ENCODE results near the gene GDI1. TPM values are rescaled to one million over a fixed set of nuclear protein-coding genes. Genes with fewer than 3 reads are reported as not detected.

GDI1 gene
- total and polyA plus RNA-seq, 9 of the 15 experiments (the other 6 are each of a cell fraction or from before 2014, with no cell fraction given): 0.97 to 82.6 (median 37.5) TPM

GRCh38 chrX:154398668-154399526, 38.1 kb upstream of the GDI1 start:
- FAIRE-seq (peak; percentile 23), ATAC-seq (peak; percentile 27), DNase-seq (ENCODE audit: extremely low read depth in 1 of 4, low spot score in 3 of 4) (peak; percentile 35 to 92 (median 48))
- peaks cover 13% of the 10 kb centered on the region for H4K20me1 ChIP-seq (replicated peaks; ENCODE audit: control insufficient read depth, insufficient read depth, low read length)
- no peaks in the 10 kb centered on the region; the same call in 1 of the 2 replicates for H3K9me3 ChIP-seq (replicated peaks; ENCODE audit: control insufficient read depth, insufficient read depth, low read depth, low read length)
- no peaks in the 10 kb centered on the region for H3K27me3 ChIP-seq (ENCODE audit: control insufficient read depth in 2 of 2, insufficient read depth in 2 of 2, low read length in 2 of 2)
- ChIA-PET CTCF (ENCODE audit: low intra/inter-chr PET ratio) (interaction anchor here (3.3 kb wide), 1 partner anchor 136 kb away, joined by 17 read pairs; no protein-coding TSS in a partner anchor), POLR2A (interaction anchor here (0.5 to 6.0 kb wide), 26 partner anchors 11 to 145 kb away, joined by 3 to 85 read pairs (median 5); partner anchors contain the start of genes ATP6AP1, DNASE1L1, EMD and FAM50A)
- in situ Hi-C loops (cut with MboI) (no loop called here), intact Hi-C loops (cut with micrococcal nuclease) (loop anchor here (5.0 kb wide), 1 partner anchor 88 kb away; the partner anchor contains the start of gene UBL4A)
- WGBS (ENCODE audit: insufficient coverage, low coverage, missing lambda C conversion rate): under 1% methylated on average over 46 of the region's 49 CpGs
- H3K4me1 ChIP-seq (replicated peaks in 1 of 2; ENCODE audit: control insufficient read depth in 2 of 2, insufficient read depth in 2 of 2, low read length in 2 of 2): peaks cover 5 to 18% of the 10 kb centered on the region in 2 experiments; a peak in 3 of 5 replicates
- H3K79me2 ChIP-seq (ENCODE audit: control insufficient read depth, insufficient read depth, low read length): peaks cover 42% of the 10 kb centered on the region
- peaks cover 35% of the 10 kb centered on the region for H3K36me3 ChIP-seq (ENCODE audit: control insufficient read depth, insufficient read depth, low read length)
- no peak overlapping the region for H2AFZ ChIP-seq (ENCODE audit: low read depth, low read length)
- BruUV-seq (replicated peaks): TSS peak; percentile 83
- no peaks in the 10 kb centered on the region for H3K9me1 ChIP-seq (ENCODE audit: control insufficient read depth, insufficient read depth, low read length)
- H3K4me3 ChIP-seq: peak overlapping the region; percentile 64
- H3K9ac ChIP-seq (ENCODE audit: insufficient read depth in 1 of 2, low read depth in 2 of 2, low read length in 2 of 2): peak overlapping the region; percentile 95 to 98
- peak overlapping the region; percentile 97 for H3K27ac ChIP-seq (ENCODE audit: extremely low read depth, low read depth, low read length)
- H3K4me2 ChIP-seq (ENCODE audit: insufficient read depth, low read length): peak overlapping the region; percentile 97
- TF ChIP-seq SNRNP70 (optimal IDR thresholded peaks at IDR 0.05; ENCODE audit: low read depth, low read length): peak; percentile 77
- TF ChIP-seq NBN (IDR thresholded peaks at IDR 0.05; ENCODE audit: low read depth): no peak
- 0 out of 2 replicates have a peak, but pooled peaks have one; percentile 13 for TF ChIP-seq THRB (CRISPR knock-in tag; conservative IDR thresholded peaks at IDR 0.05)
- TF ChIP-seq THRAP3 (IDR thresholded peaks at IDR 0.05; ENCODE audit: borderline replicate concordance): no peak
- peak; percentile 3; the same call in 1 of the 2 replicates for TF ChIP-seq NCOR1 (IDR thresholded peaks at IDR 0.05)
- TF ChIP-seq ZNF639 (CRISPR knock-in tag; conservative IDR thresholded peaks at IDR 0.05 in 1 of 2, IDR thresholded peaks at IDR 0.05 in 1 of 2): peak in 1 of 2 experiments; percentile 2; a peak in 1 of 4 replicates
- TF ChIP-seq, protein P1, sequence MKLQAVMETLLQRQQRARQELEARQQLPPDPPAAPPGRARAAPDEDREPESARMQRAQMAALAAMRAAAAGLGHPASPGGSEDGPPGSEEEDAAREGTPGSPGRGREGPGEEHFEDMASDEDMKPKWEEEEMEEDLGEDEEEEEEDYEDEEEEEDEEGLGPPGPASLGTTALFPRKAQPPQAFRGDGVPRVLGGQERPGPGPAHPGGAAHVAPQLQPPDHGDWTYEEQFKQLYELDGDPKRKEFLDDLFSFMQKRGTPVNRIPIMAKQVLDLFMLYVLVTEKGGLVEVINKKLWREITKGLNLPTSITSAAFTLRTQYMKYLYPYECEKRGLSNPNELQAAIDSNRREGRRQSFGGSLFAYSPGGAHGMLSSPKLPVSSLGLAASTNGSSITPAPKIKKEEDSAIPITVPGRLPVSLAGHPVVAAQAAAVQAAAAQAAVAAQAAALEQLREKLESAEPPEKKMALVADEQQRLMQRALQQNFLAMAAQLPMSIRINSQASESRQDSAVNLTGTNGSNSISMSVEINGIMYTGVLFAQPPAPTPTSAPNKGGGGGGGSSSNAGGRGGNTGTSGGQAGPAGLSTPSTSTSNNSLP (IDR thresholded peaks at IDR 0.05; ENCODE audit: borderline replicate concordance, low read depth, low read length): 0 out of 2 replicates have a peak, but pooled peaks have one; percentile 3
- TF ChIP-seq JUND (IDR thresholded peaks at IDR 0.05; ENCODE audit: borderline replicate concordance, low read depth, low read length): peak; percentile 46; the same call in 1 of the 2 replicates
- no peak for TF ChIP-seq JUND (tag; IDR thresholded peaks at IDR 0.05; ENCODE audit: borderline replicate concordance, low read depth, low read length)
- TF ChIP-seq SMAD3 (CRISPR knock-in tag; conservative IDR thresholded peaks at IDR 0.05): no peak
- TF ChIP-seq SIX5 (IDR thresholded peaks at IDR 0.05; ENCODE audit: borderline replicate concordance in 1 of 2, insufficient read depth in 1 of 2, low read depth in 1 of 2, low read length in 2 of 2): no peak
- TF ChIP-seq HMGN3 (IDR thresholded peaks at IDR 0.05; ENCODE audit: borderline replicate concordance, extremely low read depth, insufficient read length, low read depth, low read length): peak; percentile 67
- TF ChIP-seq MXI1 (IDR thresholded peaks at IDR 0.05; ENCODE audit: low read depth, low read length): no peak; the same call in none of the 2 replicates
- TF ChIP-seq ERF (CRISPR knock-in tag; IDR thresholded peaks at IDR 0.05): no peak
- no peak for TF ChIP-seq NFYB (IDR thresholded peaks at IDR 0.05; ENCODE audit: extremely low read depth, insufficient read length)
